Neuron (in vitro differentiated cells): ENCODE results near the gene MPST.

ENCODE experiments used
- H2AFZ ChIP-seq: one replicate; pipeline ENCODE4 v1.6.1; 2013; ENCODE audit warnings: low read depth, mild to moderate bottlenecking, inconsistent platforms, low read length, moderate library complexity
- H3K27me3 ChIP-seq: one replicate; pipeline ENCODE4 v1.6.1; 2013; ENCODE audit warnings: low read length; ENCODE audit not compliant: insufficient read depth
- H3K36me3 ChIP-seq: one replicate; pipeline ENCODE4 v1.6.1; 2013; ENCODE audit warnings: low read length; ENCODE audit not compliant: insufficient read depth
- H3K4me1 ChIP-seq: one replicate; pipeline ENCODE4 v1.6.1; 2013; ENCODE audit warnings: low read length; ENCODE audit not compliant: insufficient read depth
- H3K4me3 ChIP-seq: 2 replicates; pipeline ENCODE4 v1.5.1; 2013; ENCODE audit warnings: mild to moderate bottlenecking, low read length, moderate library complexity
- H3K9me3 ChIP-seq: one replicate; pipeline ENCODE4 v1.6.1; 2013; ENCODE audit warnings: low read length

MPST gene

DNA sequence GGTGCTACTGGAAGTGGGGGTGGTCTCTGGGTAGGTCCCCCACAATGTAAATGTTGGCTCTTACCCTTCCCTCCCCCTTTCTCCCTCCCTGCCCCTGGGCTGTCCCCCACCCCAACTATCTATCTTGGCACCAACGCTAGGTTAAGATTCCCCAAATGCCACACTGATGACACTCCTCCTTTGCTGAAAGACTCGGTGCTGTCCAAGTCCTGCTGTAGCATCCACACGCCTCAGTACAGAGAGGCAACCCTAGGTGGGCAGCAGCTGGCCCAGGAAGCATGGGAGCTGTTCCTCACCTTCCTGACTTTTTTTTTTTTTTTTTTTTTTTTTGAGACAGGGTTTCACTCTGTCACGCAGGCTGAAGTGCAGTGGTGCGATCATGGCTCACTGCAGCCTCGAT, 28.6 kb downstream of the MPST start:
- peaks cover 3% of the 10 kb centered on the region for H3K36me3 ChIP-seq
- H3K4me1 ChIP-seq, result peaks cover 9% of the 10 kb centered on the region
- no peak overlapping the region for H3K4me3 ChIP-seq
- H2AFZ ChIP-seq, result no peak overlapping the region
- H3K9me3 ChIP-seq, result no peaks in the 10 kb centered on the region
- H3K27me3 ChIP-seq, result no peaks in the 10 kb centered on the region

DNA sequence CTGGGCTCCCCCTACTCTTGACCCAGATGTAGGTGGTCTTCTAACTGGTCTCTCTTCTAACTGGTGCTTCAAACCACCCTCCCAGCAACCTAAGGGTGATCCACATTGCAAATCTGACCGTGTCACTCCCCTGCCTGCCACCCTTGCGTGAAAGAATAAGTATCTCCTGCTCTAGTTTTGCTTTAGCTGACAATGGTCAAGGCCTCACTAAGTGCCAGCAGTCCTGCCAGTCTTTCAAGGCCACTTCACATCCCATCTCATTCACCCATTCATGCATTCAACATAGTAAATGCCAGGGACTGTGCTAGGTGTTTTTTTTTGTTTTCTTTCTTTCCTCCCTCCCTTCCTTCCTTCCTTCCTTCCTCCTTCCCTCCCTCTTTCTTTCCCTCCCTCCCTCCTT, 29.7 kb downstream of the MPST start:
- peaks cover 11% of the 10 kb centered on the region for H3K36me3 ChIP-seq
- H2AFZ ChIP-seq, result no peak overlapping the region
- H3K9me3 ChIP-seq, result no peaks in the 10 kb centered on the region
- H3K27me3 ChIP-seq, result no peaks in the 10 kb centered on the region
- H3K4me1 ChIP-seq, result peaks cover 9% of the 10 kb centered on the region
- no peak overlapping the region for H3K4me3 ChIP-seq

DNA sequence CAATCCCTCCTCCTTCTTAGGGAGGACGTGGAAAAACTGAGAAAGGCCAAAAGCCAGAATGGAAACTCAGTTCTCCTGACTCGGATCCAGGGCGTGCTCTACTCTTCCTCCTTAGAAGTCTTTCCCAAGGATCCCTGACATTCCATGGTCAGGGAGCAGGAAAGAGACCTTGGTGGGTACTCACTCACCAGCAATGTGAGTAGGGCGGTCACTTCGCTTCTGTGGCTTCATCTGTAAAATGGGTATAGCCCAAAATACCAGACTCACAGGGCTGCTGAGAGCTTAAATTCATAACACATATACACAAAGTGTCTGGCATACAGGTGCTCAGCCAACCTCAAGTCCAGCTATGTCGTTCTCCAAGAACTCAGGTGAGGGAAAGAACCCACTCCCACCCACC, 31.4 kb downstream of the MPST start:
- peak overlapping the region; percentile 83 for H3K4me3 ChIP-seq
- H3K36me3 ChIP-seq, result peaks cover 17% of the 10 kb centered on the region
- H2AFZ ChIP-seq, result no peak overlapping the region
- no peaks in the 10 kb centered on the region for H3K27me3 ChIP-seq
- H3K9me3 ChIP-seq, result no peaks in the 10 kb centered on the region
- peaks cover 9% of the 10 kb centered on the region for H3K4me1 ChIP-seq

DNA sequence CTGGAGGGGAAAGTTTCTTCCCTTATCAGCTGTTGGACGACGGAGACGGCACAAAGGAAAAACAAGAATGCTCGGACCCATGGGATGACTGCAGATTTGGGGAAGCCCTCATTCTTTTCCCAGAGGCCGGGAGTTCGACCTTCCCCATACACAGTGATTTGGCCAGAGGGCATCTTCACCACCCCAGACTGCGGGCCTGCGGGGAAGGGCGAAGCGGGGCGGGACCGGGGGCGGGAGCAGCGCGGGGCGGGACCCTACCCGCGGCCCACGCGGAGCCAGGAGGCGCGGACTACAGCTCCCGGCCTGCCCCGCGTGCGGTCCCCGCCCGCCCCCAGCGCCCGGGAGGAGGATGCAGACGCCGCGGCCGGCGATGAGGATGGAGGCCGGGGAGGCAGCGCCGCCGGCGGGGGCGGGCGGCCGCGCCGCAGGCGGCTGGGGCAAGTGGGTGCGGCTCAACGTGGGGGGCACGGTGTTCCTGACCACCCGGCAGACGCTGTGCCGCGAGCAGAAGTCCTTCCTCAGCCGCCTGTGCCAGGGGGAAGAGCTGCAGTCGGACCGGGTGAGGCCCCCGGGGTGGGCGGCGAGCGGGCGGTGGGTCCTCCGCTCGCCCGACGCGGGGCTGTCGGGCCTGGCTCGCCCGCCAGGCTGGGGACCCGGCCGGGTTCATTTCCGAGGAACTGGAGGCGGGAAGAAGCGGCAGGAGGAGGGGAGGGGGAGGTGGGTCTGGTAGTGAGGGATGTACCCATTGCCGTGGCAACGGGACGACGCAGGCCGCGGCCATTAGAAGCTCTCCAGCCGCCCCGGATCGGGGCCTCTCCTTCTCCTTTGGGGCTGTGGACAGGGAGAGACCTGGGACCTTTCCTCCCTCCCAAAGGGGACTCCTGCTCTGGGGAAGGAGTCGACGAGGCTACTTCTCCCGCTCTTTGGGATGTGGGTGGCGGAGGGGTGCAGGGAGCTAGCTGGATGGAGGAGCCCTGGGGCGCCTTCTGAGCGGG, 32.1 kb downstream of the MPST start, which contains the start of gene KCTD17:
TSS of gene KCTD17 (plus strand) at position 352 of the 995 bp plus-strand sequence. CDS start at position 371, 19 bp downstream.
- H3K27me3 ChIP-seq, result no peaks in the 10 kb centered on the region
- H3K4me3 ChIP-seq, result peak within 1 kb of the TSS; percentile 83
- peaks cover 24% of the 10 kb centered on the region for H3K36me3 ChIP-seq
- peak within 1 kb of the TSS; percentile 90 for H2AFZ ChIP-seq
- H3K4me1 ChIP-seq, result peaks cover 9% of the 10 kb centered on the region
- no peaks in the 10 kb centered on the region for H3K9me3 ChIP-seq

DNA sequence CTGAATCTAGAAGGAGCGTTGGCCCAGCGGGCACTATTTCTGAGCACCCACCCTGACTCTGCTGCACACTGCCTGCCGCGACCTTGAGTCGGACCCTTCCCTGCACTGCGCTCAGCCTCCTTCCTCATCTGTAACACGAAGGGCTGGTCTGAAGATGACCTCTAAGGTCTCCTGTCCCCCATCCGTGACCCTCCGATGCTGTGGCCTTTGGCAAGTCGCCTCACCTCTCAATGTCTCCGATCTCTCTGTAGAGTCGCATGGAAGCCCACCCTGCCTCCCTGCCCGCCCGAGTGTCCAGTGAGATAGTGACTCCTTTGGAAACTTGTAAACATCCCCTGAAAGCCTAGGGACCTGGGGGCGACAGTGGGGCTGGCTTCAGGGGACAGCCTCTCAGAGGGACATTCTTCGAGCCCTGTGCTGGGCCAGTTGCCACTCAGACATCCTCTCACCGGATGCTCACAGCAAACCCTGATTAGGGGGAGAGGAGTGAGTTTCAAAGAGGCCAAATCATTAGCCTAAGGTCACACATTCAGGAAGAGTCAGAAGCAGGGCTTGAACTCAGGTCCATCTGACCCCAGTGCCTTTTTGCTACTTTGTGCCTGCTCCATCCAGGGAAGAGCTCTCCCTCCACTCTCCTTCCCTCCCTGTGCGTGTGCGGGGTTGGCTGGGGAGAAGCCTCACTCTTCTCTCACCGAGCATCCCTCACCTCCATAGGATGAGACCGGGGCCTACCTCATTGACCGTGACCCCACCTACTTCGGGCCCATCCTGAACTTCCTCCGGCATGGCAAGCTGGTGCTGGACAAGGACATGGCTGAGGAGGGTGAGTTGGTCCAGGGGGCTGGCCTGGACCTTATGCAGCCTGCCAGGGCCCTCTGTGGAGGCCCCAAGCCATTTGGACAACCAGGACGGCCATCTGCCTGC, 33.1 kb downstream of the MPST start:
- Histone ChIP-seq H3K4me3 (peak overlapping the region; percentile 83), H3K36me3 (peaks cover 34% of the 10 kb centered on the region), H3K27me3 (no peaks in the 10 kb centered on the region), H3K9me3 (no peaks in the 10 kb centered on the region), H2AFZ (peak overlapping the region; percentile 90), H3K4me1 (peaks cover 9% of the 10 kb centered on the region)

DNA sequence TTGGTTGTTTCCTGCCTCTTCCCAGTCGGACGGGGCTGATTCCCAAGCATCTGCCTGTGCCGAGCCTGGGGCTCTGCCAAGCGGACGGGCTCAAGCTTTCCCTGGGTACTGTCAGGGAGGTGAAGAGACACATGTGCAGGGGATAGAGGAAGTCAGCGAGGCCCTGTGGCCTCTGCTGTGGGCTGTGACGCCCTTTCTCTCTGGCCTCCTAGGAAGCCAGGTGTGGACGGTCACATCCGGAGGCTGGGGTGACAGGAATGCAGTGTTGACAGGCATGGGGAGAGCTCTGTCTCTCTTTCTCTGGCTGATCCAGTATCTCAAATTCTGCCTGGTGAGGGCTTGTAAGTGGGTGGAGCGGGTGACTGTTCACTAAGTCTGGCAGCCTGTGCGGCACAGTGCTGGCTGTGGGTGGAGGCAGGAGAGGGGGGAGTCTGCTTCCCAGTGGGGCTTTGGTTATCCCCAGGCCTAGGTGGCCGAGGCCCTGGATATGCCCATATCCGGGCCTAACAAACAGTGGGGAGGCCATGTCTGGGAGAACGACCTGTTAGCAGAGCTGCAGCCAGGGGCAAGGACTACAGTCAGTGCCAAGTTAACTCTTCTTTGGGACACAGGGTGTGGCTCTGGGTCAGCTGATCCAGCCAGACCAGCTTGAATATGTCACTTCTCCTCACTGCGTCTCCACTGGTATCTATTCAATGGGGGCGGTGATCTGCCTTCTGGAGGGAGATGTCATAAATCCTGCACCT, 33.9 kb downstream of the MPST start:
- Histone ChIP-seq H2AFZ (no peak overlapping the region), H3K4me3 (no peak overlapping the region), H3K4me1 (peaks cover 9% of the 10 kb centered on the region), H3K9me3 (no peaks in the 10 kb centered on the region), H3K27me3 (no peaks in the 10 kb centered on the region), H3K36me3 (peaks cover 42% of the 10 kb centered on the region)

DNA sequence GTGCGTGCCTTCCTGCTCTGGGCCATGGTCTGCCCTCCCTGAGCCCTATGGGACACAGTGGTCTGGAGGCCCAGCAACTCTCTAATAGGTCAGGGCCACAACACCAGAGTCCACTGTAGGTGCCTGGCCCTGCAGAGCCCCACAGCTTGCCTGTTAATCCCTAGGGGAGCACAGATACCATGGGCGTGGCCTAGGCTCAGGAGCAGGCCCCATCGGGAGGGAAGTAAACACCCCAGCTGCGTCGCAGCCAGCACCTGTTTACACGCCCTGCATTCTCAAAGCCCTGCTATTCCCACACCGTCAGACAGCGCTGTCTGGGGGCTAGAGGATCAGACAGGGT, 34.5 kb downstream of the MPST start:
- H3K4me1 ChIP-seq, result peaks cover 9% of the 10 kb centered on the region
- H3K27me3 ChIP-seq, result no peaks in the 10 kb centered on the region
- H3K36me3 ChIP-seq, result peaks cover 48% of the 10 kb centered on the region
- no peak overlapping the region for H3K4me3 ChIP-seq
- no peaks in the 10 kb centered on the region for H3K9me3 ChIP-seq
- no peak overlapping the region for H2AFZ ChIP-seq

DNA sequence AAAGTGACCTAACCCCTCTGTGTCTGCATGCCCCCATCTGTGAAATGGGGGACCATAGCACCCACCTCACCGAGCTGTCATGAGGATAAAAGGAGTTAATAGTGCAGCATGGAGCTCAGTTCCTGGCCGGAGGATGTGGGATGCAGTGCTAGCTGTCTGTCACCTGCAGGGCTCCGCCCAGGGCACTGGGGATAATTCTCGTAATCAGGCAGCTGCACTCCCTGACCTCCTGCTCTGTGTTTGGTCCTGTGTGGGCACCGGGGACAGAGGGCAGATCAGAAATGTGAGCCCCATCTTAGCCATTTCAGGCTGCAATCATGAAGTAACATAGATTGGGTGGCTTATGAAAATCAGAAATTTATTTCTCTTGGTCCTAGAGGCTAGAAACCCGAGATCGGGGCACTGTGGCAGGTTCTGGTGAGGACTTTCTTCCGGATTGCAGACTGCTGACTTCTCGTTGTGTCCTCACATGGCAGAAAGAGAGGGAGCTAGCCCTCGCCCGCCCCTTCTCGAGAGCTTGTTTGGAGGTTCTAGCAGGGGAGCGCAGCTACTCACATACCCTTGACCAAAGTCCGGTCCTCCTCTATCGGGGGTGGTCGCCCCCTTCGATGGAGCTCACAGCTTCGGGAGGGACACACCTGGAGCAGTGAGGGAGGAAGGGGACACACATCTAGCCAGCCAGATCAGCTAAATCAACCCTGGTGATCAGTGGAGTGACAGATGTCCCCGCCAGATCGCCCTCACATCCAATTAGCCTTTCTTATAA, 35.2 kb downstream of the MPST start:
- Histone ChIP-seq H3K9me3 (no peaks in the 10 kb centered on the region), H3K27me3 (no peaks in the 10 kb centered on the region), H3K4me1 (peaks cover 9% of the 10 kb centered on the region), H3K4me3 (no peak overlapping the region), H2AFZ (no peak overlapping the region), H3K36me3 (peaks cover 52% of the 10 kb centered on the region)

DNA sequence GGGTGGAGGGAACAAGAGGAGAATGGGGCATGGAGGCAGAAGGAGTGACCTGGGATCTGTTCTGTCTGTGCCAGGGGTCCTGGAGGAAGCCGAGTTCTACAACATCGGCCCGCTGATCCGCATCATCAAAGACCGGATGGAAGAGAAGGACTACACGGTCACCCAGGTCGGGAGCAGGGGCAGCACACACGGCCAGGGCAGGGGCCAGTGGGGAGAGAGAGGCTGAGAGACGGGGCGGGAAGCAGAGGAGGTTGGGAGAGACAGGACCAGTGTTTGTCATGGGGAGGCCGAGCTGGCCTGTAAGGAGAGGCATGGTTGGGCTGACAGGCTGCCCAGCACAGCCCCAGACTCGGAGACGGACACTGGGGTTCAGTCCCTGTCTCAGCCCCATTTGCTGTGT, 36.7 kb downstream of the MPST start:
- Histone ChIP-seq H3K4me3 (no peak overlapping the region), H3K4me1 (peaks cover 9% of the 10 kb centered on the region), H3K9me3 (no peaks in the 10 kb centered on the region), H2AFZ (no peak overlapping the region), H3K27me3 (no peaks in the 10 kb centered on the region), H3K36me3 (peaks cover 56% of the 10 kb centered on the region)

DNA sequence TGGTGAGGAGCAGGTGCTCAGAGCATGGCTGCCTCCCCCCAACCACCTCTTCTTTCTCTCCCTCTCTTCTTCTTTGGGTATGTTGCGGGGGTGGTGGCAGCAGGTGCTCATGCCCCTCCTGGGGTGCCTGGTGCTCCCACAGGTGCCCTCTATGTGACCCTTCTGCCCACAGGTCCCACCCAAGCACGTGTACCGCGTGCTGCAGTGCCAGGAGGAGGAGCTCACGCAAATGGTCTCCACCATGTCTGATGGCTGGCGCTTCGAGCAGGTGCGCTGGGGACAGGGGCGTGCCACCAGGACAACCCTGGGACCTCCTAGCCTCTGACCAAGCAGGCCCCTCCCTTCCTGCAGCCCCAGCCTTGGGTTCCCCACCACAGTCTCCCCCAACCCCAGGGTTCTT, 37.7 kb downstream of the MPST start:
- Histone ChIP-seq H3K27me3 (no peaks in the 10 kb centered on the region), H3K36me3 (peaks cover 59% of the 10 kb centered on the region), H3K4me3 (no peak overlapping the region), H2AFZ (no peak overlapping the region), H3K4me1 (peaks cover 6% of the 10 kb centered on the region), H3K9me3 (no peaks in the 10 kb centered on the region)

DNA sequence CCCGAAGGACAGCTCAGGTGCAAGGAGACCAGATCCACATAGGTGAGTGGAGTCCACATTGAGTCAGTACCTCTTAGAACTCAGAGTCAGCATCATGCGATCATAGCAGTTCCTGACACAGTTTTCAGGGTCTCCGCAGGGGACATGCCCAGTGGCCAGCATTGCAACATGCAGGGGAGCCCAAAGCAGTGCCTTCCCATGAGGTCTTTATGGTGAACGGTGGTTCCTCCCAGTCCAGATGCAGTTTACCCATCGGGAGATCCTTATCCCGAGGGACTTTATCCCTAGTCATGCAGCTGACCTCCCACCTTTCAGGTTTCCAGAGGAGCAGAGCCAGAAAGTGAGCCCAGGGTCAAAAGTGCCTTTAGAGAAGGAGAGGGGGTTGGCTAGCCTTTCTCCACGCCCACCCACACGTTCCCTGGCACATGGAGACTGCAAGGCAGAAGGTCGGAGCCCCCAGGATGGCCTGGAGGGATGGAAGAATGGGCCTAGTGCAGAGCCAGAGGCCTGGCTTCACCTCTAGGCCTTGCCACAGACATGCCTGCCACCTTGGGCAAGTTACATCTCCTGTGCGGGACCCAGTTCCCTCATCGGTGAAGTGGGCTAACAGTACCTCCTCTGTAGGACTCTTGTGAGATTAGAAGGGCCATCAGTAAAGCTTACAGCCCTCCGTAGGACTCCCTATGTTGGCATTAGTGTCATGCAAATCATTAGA, 38.4 kb downstream of the MPST start:
- Histone ChIP-seq H3K4me3 (no peak overlapping the region), H3K27me3 (no peaks in the 10 kb centered on the region), H3K36me3 (peaks cover 58% of the 10 kb centered on the region), H3K9me3 (no peaks in the 10 kb centered on the region), H3K4me1 (no peaks in the 10 kb centered on the region), H2AFZ (no peak overlapping the region)
